Renal pelvis (tissue), 12 donors: ENCODE results near the gene MAB21L4. TPM values are rescaled to one million over a fixed set of nuclear protein-coding genes. Genes with fewer than 3 reads are reported as not detected.

ENCODE experiments used
- DNase-seq: peaks from one replicate; pipeline ENCODE4 v3.0.0-alpha.2; 2013
- long read RNA-seq, 16 experiments: transcript quantifications; one replicate each; lab custom pipeline, GENCODE V29; 2026
- polyA plus RNA-seq, 3 donors: library from polyadenylated mRNA; unstranded; fragments of 120-200 nt; gene quantifications; one replicate each; pipeline ENCODE4 v1.2.1, GENCODE V29; 2013; ENCODE audit not compliant: insufficient read length in 3 of 3

Gene MAB21L4
- 10 to 100 TPM; 10.7 to 11.2 (median 11.1) TPM for polyA plus RNA-seq
- long read RNA-seq, donor 1 = 0 reads
- long read RNA-seq, donor 2, partial matches to known transcripts = 0 of 1 reads
- long read RNA-seq, donor 2, other reads (novel, unspliced or antisense) = 0 of 1 reads
- long read RNA-seq, donor 3 = 0 reads
- long read RNA-seq, donor 4 = 0 reads
- long read RNA-seq, donor 5, partial matches to known transcripts = 0 of 2 reads
- long read RNA-seq, donor 5, other reads (novel, unspliced or antisense) = 0 of 2 reads
- long read RNA-seq, donor 6 = 0 reads
- long read RNA-seq, donor 7, partial matches to known transcripts = 0 of 4 reads
- long read RNA-seq, donor 7, other reads (novel, unspliced or antisense) = 0 of 4 reads
- long read RNA-seq, donor 8 = 0 reads
- long read RNA-seq, donor 9 = 0 reads
- long read RNA-seq, donor 10, partial matches to known transcripts = 0 of 1 reads
- long read RNA-seq, donor 10, other reads (novel, unspliced or antisense) = 0 of 1 reads
- long read RNA-seq, donor 11, partial matches to known transcripts = 0 of 1 reads
- long read RNA-seq, donor 11, other reads (novel, unspliced or antisense) = 0 of 1 reads
- long read RNA-seq, donor 12 = 0 reads
- long read RNA-seq, donor 13 = 0 reads
- long read RNA-seq, donor 14 = 0 reads
- long read RNA-seq, donor 15 = 0 reads
- long read RNA-seq, donor 16 = 0 reads

- no peak for DNase-seq
Observed at GRCh38 chr2:240895656-240896388, at the start of gene MAB21L4. Gene MAB21L4 (minus strand): TSS chr2:240896156. CDS start chr2:240895997, 159 bp downstream.

DNA sequence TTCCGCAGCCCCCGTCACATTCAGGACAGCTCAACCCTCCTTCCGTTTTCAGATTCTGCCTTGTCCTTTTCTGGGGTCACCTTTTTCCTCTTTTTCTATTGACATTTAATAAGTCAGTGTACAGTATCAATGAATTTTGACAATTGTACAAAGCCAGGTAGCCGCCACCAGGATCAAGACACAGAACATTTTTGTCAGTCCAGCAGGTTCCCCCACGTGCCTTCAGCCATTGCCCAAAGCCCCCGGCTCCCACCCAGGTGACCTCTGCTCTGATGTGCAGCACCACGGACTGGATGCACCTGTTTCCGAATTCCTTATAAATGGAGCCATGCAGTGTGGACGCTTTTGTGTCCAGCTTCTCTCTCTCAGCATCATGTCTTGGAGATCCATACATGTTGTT lies 40.1 kb upstream of the MAB21L4 start:
- DNase-seq = no peak

- no peak for DNase-seq
Observed at GRCh38 chr2:240935103-240935876, 39.3 kb upstream of the MAB21L4 start.

- no peak for DNase-seq
Observed at GRCh38 chr2:240934701-240935102, 38.7 kb upstream of the MAB21L4 start.

DNA sequence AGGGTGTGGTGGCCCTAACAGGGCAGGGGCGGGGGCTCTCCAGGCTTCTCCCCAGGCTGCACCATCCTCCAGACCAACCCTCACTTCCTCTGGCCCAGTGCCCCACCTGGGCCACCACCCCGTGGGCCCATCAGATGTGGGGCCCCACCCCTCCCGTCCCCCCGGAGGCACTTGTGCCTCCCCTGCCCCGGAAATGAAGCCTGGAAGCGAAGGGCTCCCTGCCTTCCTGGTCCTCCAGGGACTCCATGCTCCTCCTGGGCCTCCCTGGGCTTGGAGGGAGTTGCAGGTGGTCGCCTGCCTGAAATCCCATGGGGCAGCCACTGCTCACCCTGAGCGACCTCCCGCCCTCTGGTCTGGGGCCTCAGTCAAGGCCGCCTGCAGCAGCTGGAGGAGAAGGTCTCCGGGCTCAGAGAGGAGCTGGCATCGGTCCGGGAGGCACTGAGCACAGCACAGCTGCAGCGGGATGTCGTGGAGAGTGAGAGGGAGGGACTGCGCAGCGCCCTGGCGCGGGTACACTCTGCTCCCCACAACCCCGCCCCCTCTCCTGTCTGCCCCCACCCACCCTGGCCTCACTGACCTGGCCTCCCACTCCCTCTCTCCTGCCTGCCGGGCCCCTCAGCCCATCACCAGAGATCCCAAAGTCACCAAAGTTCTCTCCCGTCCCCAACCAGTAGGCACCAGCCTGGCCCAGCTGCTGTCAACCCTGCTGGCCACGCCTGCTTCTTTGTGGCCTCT lies 38.2 kb upstream of the MAB21L4 start:
- no peak for DNase-seq

DNA sequence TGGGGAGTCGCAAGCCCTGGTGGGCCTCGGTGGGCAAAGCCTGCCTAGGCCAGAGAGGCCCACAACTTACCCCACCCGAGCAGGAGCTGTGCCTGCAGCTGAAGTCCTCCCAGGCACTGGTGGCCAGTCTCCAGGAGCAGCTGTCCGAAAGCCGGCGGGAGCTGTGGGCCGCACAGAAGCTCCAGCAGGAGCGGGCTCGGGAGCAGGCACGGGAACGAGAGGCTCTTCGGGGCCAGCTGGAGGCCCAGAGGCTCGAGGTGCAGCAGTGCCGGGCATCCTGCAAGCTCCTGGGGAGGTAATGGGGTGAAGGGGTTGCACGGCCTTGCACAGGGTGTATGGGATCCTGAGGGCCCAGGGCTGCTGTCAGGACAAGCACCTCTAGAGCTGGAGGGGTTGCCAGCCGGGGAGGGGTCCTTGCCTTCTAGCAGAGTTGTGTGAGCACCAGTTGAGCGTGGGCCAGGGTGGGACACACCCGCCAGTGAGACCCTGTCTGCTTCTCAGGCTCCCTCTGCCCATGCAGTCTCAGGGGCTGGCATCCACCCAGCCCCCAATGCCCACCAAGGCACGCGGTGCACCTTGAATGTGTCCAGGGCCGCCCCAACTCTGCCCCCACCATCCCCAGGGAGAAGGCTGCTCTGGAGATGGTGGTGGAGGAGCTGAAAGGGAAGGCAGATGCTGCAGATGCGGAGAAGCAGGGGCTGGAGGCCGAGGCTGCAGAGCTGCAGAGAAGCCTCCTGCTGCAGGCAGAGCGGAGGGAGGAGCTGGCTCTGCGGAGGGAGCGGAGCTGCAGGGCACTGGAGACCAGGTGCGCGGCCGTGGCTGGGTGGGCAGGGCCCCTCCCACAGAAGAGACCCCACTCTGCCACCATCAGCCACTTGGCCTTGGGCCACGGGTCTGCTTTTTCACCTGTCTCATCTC lies 37.4 kb upstream of the MAB21L4 start:
- no peak for DNase-seq

GRCh38 chr2:240932724-240933047 lies 36.7 kb upstream of the MAB21L4 start:
- DNase-seq = no peak

GRCh38 chr2:240932001-240932723 lies 36.2 kb upstream of the MAB21L4 start:
- DNase-seq = no peak

GRCh38 chr2:240931319-240931949 lies 35.5 kb upstream of the MAB21L4 start:
- no peak for DNase-seq

DNA sequence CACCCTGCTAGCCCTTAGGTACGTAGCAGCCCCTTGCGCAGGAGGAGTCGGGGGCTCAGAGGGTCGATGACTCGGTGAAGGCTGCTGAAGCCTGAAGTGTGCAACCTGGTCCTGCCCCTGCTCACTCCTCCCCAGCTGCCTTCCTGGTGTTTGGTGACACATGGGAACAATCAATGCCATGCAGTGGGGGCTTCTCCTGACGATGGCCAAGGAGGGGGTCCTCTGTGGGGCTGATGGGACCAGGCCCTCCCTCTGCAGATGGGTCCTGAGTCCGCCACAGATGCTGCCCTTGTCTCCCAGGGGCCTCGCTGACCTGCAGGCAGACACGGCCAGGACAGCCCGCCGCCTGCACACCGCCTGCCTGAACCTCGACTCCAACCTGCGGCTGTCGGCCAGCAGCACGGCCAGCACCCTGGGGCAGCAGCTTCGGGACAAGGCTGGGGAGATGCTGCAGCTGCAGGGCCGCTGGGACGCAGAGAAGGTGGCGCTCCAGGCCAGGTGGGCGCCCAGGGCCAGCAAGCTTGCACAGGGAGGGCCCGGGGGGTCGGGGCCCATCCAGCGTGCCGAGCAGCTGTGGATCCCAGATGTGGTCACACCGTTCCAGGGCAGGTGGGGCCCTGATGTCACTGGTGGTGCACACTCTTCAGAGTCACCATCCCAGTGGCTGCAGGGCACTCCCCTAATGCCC lies 34.8 kb upstream of the MAB21L4 start:
- no peak for DNase-seq

GRCh38 chr2:240930096-240930630 lies 34.2 kb upstream of the MAB21L4 start:
- no peak for DNase-seq

- DNase-seq = no peak
Observed at GRCh38 chr2:240929364-240930095, 33.6 kb upstream of the MAB21L4 start.

DNA sequence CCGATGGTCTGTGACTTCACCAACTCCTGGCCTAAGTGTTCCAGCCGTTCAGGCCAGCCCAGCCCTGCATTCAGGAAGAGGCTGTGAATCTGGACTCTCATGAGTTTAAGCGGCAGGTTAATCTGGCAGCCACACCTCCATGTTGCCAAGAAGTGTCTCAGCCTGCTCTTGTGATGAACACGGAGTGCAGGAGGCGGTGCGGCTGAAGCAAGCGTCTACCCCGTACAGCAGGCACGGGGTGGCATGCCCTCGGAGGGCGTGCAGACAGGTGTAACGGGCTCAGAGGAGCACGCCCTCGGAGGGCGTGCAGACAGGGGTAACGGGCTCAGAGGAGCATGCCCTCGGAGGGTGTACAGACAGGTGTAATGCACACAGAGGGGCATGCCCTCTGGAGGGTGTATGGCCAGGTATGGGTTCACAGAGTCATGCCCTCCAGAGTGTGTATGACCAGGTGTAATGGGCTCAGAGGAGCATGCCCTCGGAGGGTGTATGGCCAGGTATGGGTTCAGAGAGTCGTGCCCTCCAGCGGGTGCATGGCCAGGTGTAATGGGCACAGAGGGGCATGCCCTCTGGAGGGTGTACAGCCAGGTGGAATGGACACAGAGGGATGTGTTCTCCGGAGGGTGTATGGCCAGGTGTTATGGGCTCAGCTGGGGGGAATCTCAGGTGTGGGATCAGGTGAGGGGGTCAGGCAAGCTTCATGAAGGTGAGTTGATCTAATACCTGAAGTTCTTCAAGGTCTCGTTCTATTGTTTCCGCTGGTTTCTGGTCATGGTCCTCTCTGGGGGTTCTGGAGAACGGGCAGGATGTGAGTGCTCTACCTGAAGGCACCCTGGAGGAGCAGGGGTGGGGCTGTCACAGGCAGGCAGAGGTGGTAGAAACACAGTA lies 32.8 kb upstream of the MAB21L4 start:
- no peak for DNase-seq

- DNase-seq = no peak
Observed at GRCh38 chr2:240927390-240927781, 31.4 kb upstream of the MAB21L4 start.

GRCh38 chr2:240926516-240927389 lies 30.8 kb upstream of the MAB21L4 start:
- DNase-seq = no peak
